Liver (tissue), 9 donors: ENCODE data around the gene CCPG1. TPM values are rescaled to one million over a fixed set of nuclear protein-coding genes. Genes with fewer than 3 reads are reported as not detected.

Source experiments
- DNase-seq: peaks from one replicate; pipeline ENCODE4 v3.0.0-alpha.2; 2017; ENCODE audit warnings: low spot score
- H3K27ac ChIP-seq, 2 donors: one replicate each; pipeline ENCODE4 v1.7.0; 2013; ENCODE audit warnings: inconsistent platforms in 2 of 2, low read length in 2 of 2, control low read depth in 1 of 2, low read depth in 1 of 2, mild to moderate bottlenecking in 1 of 2
- H3K27me3 ChIP-seq, 4 donors: one replicate each; pipeline versions ENCODE4 v1.6.1 to v1.7.0; 2013; ENCODE audit warnings: low read length in 3 of 4, inconsistent platforms in 1 of 4, mild to moderate bottlenecking in 1 of 4, moderate library complexity in 1 of 4; ENCODE audit not compliant: control insufficient read depth in 4 of 4, insufficient read depth in 4 of 4
- H3K36me3 ChIP-seq, 4 donors: one replicate each; pipeline versions ENCODE4 v1.6.1 to v1.7.0; 2013; ENCODE audit warnings: low read length in 3 of 4, mild to moderate bottlenecking in 3 of 4, low read depth in 1 of 4, moderate library complexity in 1 of 4; ENCODE audit not compliant: control insufficient read depth in 4 of 4, insufficient read depth in 3 of 4
- H3K4me1 ChIP-seq, 4 donors: one replicate each; pipeline versions ENCODE4 v1.6.1 to v1.7.0; 2013; ENCODE audit warnings: low read length in 3 of 4, mild to moderate bottlenecking in 3 of 4, moderate library complexity in 1 of 4; ENCODE audit not compliant: control insufficient read depth in 4 of 4, insufficient read depth in 4 of 4
- H3K4me3 ChIP-seq, 3 donors: one replicate each; pipeline versions ENCODE4 v1.6.1 to v1.7.0; 2013; ENCODE audit warnings: low read length in 3 of 3, control low read depth in 1 of 3, low read depth in 1 of 3, mild to moderate bottlenecking in 1 of 3
- H3K9ac ChIP-seq, 2 donors: one replicate each; pipeline ENCODE4 v1.7.0; 2013; ENCODE audit warnings: low read length in 2 of 2, mild to moderate bottlenecking in 2 of 2, moderate library complexity in 2 of 2, control low read depth in 1 of 2, low read depth in 1 of 2
- H3K9me3 ChIP-seq, 4 donors: one replicate each; pipeline versions ENCODE4 v1.6.1 to v1.7.0; 2013; ENCODE audit warnings: low read length in 3 of 4; ENCODE audit not compliant: control insufficient read depth in 4 of 4
- EGR1 ChIP-seq, 2 donors: IDR thresholded peaks; 2 replicates each; pipeline ENCODE4 v1.6.1; 2016 to 2018; ENCODE audit warnings: antibody characterized with exemption in 2 of 2, low read depth in 2 of 2
- FOXA2 ChIP-seq: IDR thresholded peaks from 2 replicates; pipeline ENCODE4 v1.6.1; 2016; ENCODE audit warnings: antibody characterized with exemption
- GABPA ChIP-seq, 2 donors: IDR thresholded peaks in 1 of 2; conservative IDR thresholded peaks in 1 of 2; 2 replicates each; pipeline ENCODE4 v1.6.1; 2016; ENCODE audit warnings: antibody characterized with exemption in 2 of 2, mild to moderate bottlenecking in 1 of 2, moderate library complexity in 1 of 2
- RAD21 ChIP-seq, 2 donors: IDR thresholded peaks; 2 replicates each; pipeline ENCODE4 v1.6.1; 2016; ENCODE audit warnings: antibody characterized with exemption in 2 of 2, mild to moderate bottlenecking in 2 of 2
- RXRA ChIP-seq, 2 donors: IDR thresholded peaks; 2 replicates each; pipeline ENCODE4 v1.6.1; 2017 to 2018; ENCODE audit warnings: antibody characterized with exemption in 2 of 2, mild to moderate bottlenecking in 1 of 2
- SP1 ChIP-seq: IDR thresholded peaks from 2 replicates; pipeline ENCODE4 v1.6.1; 2018; ENCODE audit warnings: antibody characterized with exemption, mild to moderate bottlenecking
- TAF1 ChIP-seq: conservative IDR thresholded peaks from 2 replicates; pipeline ENCODE4 v1.6.1; 2016; ENCODE audit warnings: antibody characterized with exemption, mild to moderate bottlenecking
- YY1 ChIP-seq: IDR thresholded peaks from 2 replicates; pipeline ENCODE4 v1.6.1; 2016; ENCODE audit warnings: antibody characterized with exemption, mild to moderate bottlenecking
- WGBS: extraction: QIAGEN DNeasy Blood & Tissue Kit; methylation state at CpG from one replicate; pipeline ENCODE4 v1.1.7; 2013; 5-methylcytosine and 5-hydroxymethylcytosine counted together
- polyA plus RNA-seq, 2 donors: library from polyadenylated mRNA; stranded (reverse) in 1 of 2; unstranded in 1 of 2; fragments of 200-250 nt in 1 of 2; fragments of >200 nt in 1 of 2; fragmentation: Nextera tagmentation in 1 of 2; extraction: Ambion mirVana in 1 of 2; gene quantifications; one replicate each; pipeline versions ENCODE4 v1.2.1 to v1.2.3, GENCODE V29; 2013 to 2015
- total RNA-seq, 2 donors: library from RNA; depleted of rRNA; stranded (reverse); fragments of >200 nt; gene quantifications; one replicate each; pipeline ENCODE4 v1.2.3, GENCODE V29; 2014
- TF ChIP-seq, protein P1 (sequence below): IDR thresholded peaks from 2 replicates; pipeline ENCODE4 v1.6.1; 2016; ENCODE audit warnings: antibody characterized with exemption, mild to moderate bottlenecking
- TF ChIP-seq, protein P2 (sequence below): fragments of 150-350 bp; IDR thresholded peaks from 2 replicates; pipeline ENCODE4 v1.5.1; 2017; ENCODE audit warnings: improper control_type of control experiment, low read depth, low read length; ENCODE audit not compliant: missing input control
- TF ChIP-seq, protein P3 (sequence below): IDR thresholded peaks from 2 replicates; pipeline ENCODE4 v1.6.1; 2016; ENCODE audit warnings: antibody characterized with exemption
- donor health status: healthy.
- donor health status: healthy.
- donor health status: healthy.
- donor health status: healthy.
- donor health status: healthy.

The CCPG1 gene, protein sequence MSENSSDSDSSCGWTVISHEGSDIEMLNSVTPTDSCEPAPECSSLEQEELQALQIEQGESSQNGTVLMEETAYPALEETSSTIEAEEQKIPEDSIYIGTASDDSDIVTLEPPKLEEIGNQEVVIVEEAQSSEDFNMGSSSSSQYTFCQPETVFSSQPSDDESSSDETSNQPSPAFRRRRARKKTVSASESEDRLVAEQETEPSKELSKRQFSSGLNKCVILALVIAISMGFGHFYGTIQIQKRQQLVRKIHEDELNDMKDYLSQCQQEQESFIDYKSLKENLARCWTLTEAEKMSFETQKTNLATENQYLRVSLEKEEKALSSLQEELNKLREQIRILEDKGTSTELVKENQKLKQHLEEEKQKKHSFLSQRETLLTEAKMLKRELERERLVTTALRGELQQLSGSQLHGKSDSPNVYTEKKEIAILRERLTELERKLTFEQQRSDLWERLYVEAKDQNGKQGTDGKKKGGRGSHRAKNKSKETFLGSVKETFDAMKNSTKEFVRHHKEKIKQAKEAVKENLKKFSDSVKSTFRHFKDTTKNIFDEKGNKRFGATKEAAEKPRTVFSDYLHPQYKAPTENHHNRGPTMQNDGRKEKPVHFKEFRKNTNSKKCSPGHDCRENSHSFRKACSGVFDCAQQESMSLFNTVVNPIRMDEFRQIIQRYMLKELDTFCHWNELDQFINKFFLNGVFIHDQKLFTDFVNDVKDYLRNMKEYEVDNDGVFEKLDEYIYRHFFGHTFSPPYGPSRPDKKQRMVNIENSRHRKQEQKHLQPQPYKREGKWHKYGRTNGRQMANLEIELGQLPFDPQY
- total RNA-seq: 10 to 100 TPM; 21.5 to 89.1 TPM
- 10 to 100 TPM; 35.0 to 71.4 TPM for polyA plus RNA-seq

DNA sequence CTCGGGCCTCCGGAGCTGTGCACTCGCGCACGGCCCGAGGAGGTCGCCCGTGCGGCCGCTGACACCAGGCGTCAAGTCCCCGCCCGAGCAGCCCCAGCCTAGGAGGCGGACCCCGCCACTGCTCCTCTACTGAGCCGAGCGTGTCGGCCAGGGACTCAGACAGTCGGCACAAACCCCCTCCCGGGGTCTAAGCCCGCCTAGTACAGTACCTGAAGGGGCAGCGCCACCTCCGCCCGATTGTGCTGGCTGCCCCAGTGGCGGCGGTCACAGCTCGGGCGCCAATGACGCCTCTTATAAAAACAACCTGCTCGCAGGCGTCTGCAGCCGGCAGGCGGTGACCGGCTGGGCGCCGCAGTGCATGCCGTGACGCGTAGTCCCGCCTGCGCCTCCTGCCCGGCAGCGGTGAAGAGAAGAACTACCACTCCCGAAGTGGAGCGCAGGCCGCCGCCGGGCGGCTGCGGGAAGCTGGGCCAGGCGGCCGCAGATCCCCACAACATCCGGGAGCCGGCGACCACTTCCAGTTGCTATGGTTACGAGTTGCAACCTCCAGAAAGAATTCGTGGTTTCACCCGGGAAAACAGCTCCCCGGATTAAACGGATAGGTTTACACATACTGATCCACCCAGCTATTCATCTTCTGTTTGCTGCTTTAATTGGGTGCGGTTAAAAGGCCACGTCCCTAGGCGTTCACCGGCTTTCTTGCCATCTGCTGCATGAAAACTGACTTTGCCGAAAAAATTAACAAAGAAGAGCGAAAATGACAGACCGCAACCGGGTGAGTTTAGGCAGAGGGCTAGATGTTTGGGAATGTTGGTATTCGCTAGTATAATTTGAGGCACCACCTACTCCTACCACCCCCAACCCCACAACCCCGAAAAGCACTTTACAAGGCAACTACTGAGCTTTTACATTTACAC lies at the start of gene CCPG1, which contains the start of gene PIERCE2:
CCPG1 (minus strand) TSS at position 348 of the 917 bp plus-strand sequence. CDS start 18,935 bp downstream, outside the sequence.
PIERCE2 (plus strand) TSS at position 484 of the 917 bp plus-strand sequence; CDS start at position 758, 274 bp downstream.
- TF ChIP-seq GABPA (IDR thresholded peaks at IDR 0.05 in 1 of 2, conservative IDR thresholded peaks at IDR 0.05 in 1 of 2) (peak; percentile 48 to 82), FOXA2 (no peak), TAF1 (peak; percentile 71), SP1 (peak; percentile 52), YY1 (peak; percentile 88), EGR1 (IDR thresholded peaks at IDR 0.05; ENCODE audit: low read depth in 2 of 2) (no peak), RAD21 (IDR thresholded peaks at IDR 0.05) (peak; percentile 38 to 46), RXRA (IDR thresholded peaks at IDR 0.05) (peak; percentile 72 to 77)
- TF ChIP-seq, protein P1, sequence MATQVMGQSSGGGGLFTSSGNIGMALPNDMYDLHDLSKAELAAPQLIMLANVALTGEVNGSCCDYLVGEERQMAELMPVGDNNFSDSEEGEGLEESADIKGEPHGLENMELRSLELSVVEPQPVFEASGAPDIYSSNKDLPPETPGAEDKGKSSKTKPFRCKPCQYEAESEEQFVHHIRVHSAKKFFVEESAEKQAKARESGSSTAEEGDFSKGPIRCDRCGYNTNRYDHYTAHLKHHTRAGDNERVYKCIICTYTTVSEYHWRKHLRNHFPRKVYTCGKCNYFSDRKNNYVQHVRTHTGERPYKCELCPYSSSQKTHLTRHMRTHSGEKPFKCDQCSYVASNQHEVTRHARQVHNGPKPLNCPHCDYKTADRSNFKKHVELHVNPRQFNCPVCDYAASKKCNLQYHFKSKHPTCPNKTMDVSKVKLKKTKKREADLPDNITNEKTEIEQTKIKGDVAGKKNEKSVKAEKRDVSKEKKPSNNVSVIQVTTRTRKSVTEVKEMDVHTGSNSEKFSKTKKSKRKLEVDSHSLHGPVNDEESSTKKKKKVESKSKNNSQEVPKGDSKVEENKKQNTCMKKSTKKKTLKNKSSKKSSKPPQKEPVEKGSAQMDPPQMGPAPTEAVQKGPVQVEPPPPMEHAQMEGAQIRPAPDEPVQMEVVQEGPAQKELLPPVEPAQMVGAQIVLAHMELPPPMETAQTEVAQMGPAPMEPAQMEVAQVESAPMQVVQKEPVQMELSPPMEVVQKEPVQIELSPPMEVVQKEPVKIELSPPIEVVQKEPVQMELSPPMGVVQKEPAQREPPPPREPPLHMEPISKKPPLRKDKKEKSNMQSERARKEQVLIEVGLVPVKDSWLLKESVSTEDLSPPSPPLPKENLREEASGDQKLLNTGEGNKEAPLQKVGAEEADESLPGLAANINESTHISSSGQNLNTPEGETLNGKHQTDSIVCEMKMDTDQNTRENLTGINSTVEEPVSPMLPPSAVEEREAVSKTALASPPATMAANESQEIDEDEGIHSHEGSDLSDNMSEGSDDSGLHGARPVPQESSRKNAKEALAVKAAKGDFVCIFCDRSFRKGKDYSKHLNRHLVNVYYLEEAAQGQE: peak; percentile 82
- TF ChIP-seq, protein P2, sequence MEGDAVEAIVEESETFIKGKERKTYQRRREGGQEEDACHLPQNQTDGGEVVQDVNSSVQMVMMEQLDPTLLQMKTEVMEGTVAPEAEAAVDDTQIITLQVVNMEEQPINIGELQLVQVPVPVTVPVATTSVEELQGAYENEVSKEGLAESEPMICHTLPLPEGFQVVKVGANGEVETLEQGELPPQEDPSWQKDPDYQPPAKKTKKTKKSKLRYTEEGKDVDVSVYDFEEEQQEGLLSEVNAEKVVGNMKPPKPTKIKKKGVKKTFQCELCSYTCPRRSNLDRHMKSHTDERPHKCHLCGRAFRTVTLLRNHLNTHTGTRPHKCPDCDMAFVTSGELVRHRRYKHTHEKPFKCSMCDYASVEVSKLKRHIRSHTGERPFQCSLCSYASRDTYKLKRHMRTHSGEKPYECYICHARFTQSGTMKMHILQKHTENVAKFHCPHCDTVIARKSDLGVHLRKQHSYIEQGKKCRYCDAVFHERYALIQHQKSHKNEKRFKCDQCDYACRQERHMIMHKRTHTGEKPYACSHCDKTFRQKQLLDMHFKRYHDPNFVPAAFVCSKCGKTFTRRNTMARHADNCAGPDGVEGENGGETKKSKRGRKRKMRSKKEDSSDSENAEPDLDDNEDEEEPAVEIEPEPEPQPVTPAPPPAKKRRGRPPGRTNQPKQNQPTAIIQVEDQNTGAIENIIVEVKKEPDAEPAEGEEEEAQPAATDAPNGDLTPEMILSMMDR: peak; percentile 90
- TF ChIP-seq, protein P3, sequence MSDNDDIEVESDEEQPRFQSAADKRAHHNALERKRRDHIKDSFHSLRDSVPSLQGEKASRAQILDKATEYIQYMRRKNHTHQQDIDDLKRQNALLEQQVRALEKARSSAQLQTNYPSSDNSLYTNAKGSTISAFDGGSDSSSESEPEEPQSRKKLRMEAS: no peak
- Histone ChIP-seq H3K27me3 (no peaks in the 10 kb centered on the region), H3K36me3 (no peaks in the 10 kb centered on the region), H3K9ac (peak within 1 kb of the TSS; percentile 83 to 90), H3K4me3 (peak within 1 kb of the TSS; percentile 87 to 98 (median 88)), H3K9me3 (no peaks in the 10 kb centered on the region), H3K27ac (peak within 1 kb of the TSS; percentile 95 to 98), H3K4me1 (peaks cover 9 to 32% (median 19%) of the 10 kb centered on the region in 4 donors)
- under 1% methylated on average over 70 of the region's 70 CpGs for WGBS
- DNase-seq: peak; percentile 91
